A673 (cell line): ENCODE results near the gene TCF3.

Experiments
- CTCF ChIP-seq: fragments of 300-800, 200-600 bp; sonication (generic); conservative IDR thresholded peaks from 2 replicates; pipeline ENCODE4 v1.5.1; 2017; ENCODE audit warnings: low read depth, mild to moderate bottlenecking, antibody characterized with exemption, low read length, moderate library complexity, mixed read lengths
- EZH2 ChIP-seq: fragments of 200-600 bp; sonication (generic); IDR thresholded peaks from 2 replicates; pipeline ENCODE4 v1.6.1; 2017; ENCODE audit warnings: borderline replicate concordance, low read depth, mild to moderate bottlenecking, mixed read lengths, antibody characterized with exemption, low read length; ENCODE audit not compliant: poor library complexity, severe bottlenecking

- TF ChIP-seq CTCF, result no peak
- no peak for TF ChIP-seq EZH2
Measured at GRCh38 chr19:1653300-1653628, 849 bp upstream of the TCF3 start.
